H1 (cell line): ENCODE data around the gene GAK. TPM values are rescaled to one million over a fixed set of nuclear protein-coding genes. Genes with fewer than 3 reads are reported as not detected.

Source experiments
- CEBPB ChIP-seq: IDR thresholded peaks from 2 replicates; pipeline ENCODE4 v1.6.1; 2012; ENCODE audit warnings: low read depth, low read length
- NRF1 ChIP-seq: IDR thresholded peaks from 2 replicates; pipeline ENCODE4 v1.6.1; 2011; ENCODE audit warnings: mild to moderate bottlenecking, low read depth, low read length, improper control_type of control experiment
- RXRA ChIP-seq: IDR thresholded peaks from 2 replicates; pipeline ENCODE4 v1.6.1; 2011; ENCODE audit warnings: low read depth, mild to moderate bottlenecking, low read length, moderate library complexity; ENCODE audit not compliant: insufficient read depth
- polyA plus RNA-seq, 7 experiments: library from polyadenylated mRNA; depleted of rRNA in 3 of 7; stranded (reverse) in 5 of 7; unstranded in 2 of 7; fragments of >200 nt in 5 of 7; fragments of 200-250 nt in 2 of 7; gene quantifications; 1 replicate in 5 of 7; 2 replicates in 1 of 7; 4 replicates in 1 of 7; pipeline versions ENCODE4 v1.2.1 to v1.2.3, GENCODE V29; 2011 to 2013; ENCODE audit warnings: missing spikeins in 2 of 7, mixed read lengths in 2 of 7
- total RNA-seq: library from RNA; stranded (reverse); fragmentation: NEBNext Ultra II Directional; extraction: Animal tissue kit (Norgen Biotek cat#: 25700); gene quantifications from 2 replicates; pipeline ENCODE4 v1.2.1, GENCODE V29; 2021
- TF ChIP-seq, protein P1 (sequence below), 3 experiments: IDR thresholded peaks; 1 replicate in 2 of 3; 2 replicates in 1 of 3; pipeline versions ENCODE4 v1.5.1 to v1.6.1; 2011; ENCODE audit warnings: low read length in 3 of 3, mild to moderate bottlenecking in 3 of 3, inconsistent platforms in 2 of 3, low read depth in 1 of 3, moderate library complexity in 1 of 3; ENCODE audit not compliant: insufficient read depth in 1 of 3; ENCODE audit errors: control extremely low read depth in 1 of 3

The GAK gene
- total and polyA plus RNA-seq, 2 of the 8 experiments (the other 6 are each of a cell fraction or from before 2014, with no cell fraction given): 31.5 to 70.8 TPM

DNA sequence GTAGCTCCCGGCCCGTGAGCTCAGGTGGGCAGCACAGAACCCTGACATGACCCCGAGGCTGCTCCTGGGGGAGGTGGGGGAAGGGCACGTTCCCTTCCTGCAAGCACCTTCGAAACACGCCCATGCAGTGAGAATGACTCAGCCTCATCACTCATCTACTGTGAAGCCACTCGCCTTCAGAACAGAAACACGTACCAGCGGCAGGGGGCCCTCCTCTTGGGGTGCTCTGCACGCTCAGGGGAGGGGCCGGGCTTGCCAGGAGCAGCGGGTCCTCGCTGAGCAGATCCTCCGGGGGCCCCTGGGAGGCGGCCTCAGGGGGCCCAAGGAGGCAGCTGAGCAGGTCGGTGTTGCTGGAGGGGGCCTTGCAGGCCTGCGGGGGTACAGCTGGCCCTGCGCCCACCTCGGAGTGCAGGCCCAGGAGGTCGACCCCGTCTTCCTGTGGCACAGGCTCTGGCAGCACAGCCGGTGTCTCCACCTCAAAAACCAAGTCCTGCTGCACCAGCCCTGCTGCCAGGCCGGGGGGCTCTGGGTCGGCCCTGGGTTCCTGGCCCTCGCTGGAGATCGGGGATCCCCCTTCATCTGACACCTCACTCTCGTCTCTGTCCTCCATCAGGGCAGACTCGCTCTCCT lies 65.2 kb downstream of the GAK start (continued):
- no peak for TF ChIP-seq RXRA
- TF ChIP-seq CEBPB: no peak
- no peak for TF ChIP-seq NRF1
- TF ChIP-seq, protein P1, sequence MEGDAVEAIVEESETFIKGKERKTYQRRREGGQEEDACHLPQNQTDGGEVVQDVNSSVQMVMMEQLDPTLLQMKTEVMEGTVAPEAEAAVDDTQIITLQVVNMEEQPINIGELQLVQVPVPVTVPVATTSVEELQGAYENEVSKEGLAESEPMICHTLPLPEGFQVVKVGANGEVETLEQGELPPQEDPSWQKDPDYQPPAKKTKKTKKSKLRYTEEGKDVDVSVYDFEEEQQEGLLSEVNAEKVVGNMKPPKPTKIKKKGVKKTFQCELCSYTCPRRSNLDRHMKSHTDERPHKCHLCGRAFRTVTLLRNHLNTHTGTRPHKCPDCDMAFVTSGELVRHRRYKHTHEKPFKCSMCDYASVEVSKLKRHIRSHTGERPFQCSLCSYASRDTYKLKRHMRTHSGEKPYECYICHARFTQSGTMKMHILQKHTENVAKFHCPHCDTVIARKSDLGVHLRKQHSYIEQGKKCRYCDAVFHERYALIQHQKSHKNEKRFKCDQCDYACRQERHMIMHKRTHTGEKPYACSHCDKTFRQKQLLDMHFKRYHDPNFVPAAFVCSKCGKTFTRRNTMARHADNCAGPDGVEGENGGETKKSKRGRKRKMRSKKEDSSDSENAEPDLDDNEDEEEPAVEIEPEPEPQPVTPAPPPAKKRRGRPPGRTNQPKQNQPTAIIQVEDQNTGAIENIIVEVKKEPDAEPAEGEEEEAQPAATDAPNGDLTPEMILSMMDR (IDR thresholded peaks at IDR 0.05; ENCODE audit: control extremely low read depth in 1 of 3, insufficient read depth in 1 of 3, low read depth in 1 of 3, low read length in 3 of 3): no peak
